Measurements from ENCODE around the gene FXYD6. TPM values are rescaled to one million over a fixed set of nuclear protein-coding genes. Genes with fewer than 3 reads are reported as not detected.
"Not testable (repeated sequence)": the region's sequence is repeated elsewhere in the genome, so short reads cannot be mapped to it uniquely, and the experiment has no call there.

Gene FXYD6
- total RNA-seq, 1 experiment from 2014 or later, result not detected

DNA sequence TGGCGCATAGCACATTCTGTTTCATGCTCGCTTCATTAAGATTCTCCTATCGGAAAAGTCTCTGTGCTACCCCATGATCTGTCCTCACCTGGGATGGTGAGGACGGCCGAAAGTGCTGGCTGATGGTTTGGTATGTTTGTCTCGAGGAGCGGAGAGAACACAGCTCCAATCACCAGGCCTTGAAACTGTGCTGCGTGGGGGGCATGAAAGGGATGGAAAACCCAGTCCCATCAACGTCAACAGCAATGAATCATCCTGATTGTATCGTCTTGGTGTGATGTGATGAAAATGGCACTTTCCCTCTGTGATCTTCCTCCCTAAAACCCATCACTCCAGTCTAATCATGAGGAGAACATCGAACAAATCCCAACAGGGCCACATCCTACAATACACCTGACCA, 8.4 kb downstream of the FXYD6 start:
- Histone ChIP-seq H3K27me3 (no peaks in the 10 kb centered on the region), H3K36me3 (no peaks in the 10 kb centered on the region), H3K9me3 (no peaks in the 10 kb centered on the region), H3K4me3 (no peak overlapping the region)
- no peak for DNase-seq

DNA sequence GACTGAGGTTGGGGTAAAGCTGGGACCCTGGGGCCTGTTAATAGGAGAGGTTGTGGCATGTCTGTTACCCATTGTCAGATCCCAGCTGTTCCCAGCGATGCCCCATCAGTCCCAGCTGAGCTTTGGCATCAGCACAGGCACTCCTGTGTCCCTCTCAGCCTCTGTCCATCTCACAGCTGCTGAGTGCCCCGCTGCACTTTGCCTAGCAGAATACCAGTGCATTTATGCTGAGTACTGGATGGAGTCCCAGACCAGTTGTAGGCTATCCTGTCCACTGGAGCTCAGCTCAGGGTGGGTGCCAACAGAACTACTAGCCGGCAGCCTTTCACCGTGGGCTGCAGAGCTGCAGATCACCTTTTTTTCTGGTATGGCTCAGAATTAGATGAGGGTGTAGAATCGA, 9.9 kb downstream of the FXYD6 start:
- Histone ChIP-seq H3K4me3 (no peak overlapping the region), H3K36me3 (no peaks in the 10 kb centered on the region), H3K27me3 (no peaks in the 10 kb centered on the region), H3K9me3 (no peaks in the 10 kb centered on the region)
- DNase-seq, result no peak

DNA sequence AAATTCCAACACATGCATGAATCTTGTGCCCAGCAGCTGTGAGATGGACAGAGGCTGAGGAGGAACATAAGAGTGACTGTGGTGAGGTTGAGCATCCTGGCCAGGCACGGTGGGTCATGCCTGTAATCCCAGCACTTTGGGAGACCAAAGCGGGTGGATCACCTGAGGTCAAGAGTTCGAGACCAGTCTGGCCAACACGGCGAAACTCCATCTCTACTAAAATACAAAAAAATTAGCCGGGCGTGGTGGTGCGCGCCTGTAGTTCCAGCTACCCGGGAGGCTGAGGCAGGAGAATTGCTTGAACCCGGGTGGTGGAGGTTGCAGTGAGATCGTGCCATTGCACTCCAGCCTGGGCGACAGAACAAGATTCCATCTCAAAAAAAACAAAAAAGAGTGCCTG, 10.9 kb downstream of the FXYD6 start:
- H3K36me3 ChIP-seq, DNase-seq, H3K4me3 ChIP-seq, H3K9me3 ChIP-seq, H3K27me3 ChIP-seq: not testable (repeated sequence)

DNA sequence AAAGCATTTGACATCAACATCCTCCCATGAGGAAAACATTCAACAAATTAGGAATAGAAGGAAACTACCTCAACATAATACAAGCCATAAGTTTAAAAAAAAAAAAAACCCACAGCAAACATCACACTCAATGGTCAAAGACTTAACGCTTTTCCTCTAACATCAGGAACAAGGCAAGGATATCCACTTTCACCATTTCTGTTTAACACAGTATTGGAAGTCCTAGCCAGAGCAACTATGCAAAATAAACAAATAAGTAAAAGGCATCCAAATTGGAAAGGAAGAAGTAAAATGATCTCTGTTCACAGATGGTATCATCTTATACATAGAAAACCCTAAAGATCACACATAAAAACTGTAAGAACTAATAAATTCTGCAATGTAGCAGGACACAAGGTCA, 13.1 kb downstream of the FXYD6 start:
- H3K36me3 ChIP-seq, result no peaks in the 10 kb centered on the region
- no peaks in the 10 kb centered on the region for H3K27me3 ChIP-seq
- no peak overlapping the region for H3K4me3 ChIP-seq
- H3K9me3 ChIP-seq, result no peaks in the 10 kb centered on the region
- DNase-seq, result no peak

DNA sequence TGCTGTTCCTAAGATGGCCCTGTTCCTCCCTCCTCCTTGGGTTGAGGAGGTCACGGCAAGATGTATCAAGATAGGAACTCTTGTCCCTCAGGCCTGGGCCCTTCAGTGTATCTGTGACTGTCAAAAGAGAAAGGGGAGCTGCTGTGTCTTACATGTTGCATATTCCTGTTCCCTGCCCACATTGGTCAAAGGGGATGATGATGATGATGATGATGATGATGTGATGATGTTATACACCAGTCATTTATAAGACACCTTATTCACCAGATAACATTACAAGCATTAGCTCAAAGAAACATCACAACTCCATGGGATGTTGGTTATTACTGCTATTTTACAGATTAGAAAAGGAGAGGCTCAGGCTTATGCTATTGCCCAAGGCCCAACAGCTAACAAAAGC, 13.7 kb downstream of the FXYD6 start:
- H3K9me3 ChIP-seq, result no peaks in the 10 kb centered on the region
- no peak for DNase-seq
- H3K27me3 ChIP-seq, result no peaks in the 10 kb centered on the region
- no peak overlapping the region for H3K4me3 ChIP-seq
- H3K36me3 ChIP-seq, result no peaks in the 10 kb centered on the region

DNA sequence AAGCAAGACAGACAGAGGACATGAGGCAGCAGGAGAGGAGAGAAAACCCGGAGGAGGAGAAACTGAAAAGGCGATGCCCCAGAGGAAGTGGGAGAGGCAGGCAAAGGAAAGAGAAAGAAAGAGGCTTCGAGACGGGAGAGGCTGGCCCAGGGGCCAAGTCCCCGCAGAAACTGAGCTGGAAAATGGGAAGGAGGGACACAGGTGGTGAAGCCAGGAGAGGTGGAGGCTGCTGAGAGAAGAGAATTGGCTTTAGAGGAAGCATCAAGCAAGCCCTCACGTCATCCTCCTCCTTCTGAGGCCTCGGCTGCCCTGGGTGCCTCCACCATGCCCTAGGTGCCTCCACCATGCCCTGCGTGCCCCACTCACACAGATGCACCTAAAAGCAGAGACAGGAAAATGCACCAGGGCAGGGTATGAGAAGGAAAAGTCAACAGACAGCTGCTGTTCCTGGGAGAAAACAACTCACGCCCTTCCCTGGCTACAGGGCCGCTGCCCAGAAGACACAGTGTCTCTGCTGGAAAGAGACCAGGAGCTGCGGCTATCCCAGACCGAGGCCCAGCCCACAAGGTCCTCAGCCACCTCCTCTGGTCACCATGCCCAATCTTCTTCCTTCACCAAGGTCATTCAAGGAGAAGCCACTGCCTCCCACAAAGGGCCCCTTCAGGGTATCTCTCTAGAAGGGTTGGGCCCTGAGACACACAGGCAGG, 14.3 kb downstream of the FXYD6 start:
- H3K4me3 ChIP-seq, result no peak overlapping the region
- DNase-seq, result no peak
- no peaks in the 10 kb centered on the region for H3K9me3 ChIP-seq
- H3K36me3 ChIP-seq, result no peaks in the 10 kb centered on the region
- H3K27me3 ChIP-seq, result no peaks in the 10 kb centered on the region

DNA sequence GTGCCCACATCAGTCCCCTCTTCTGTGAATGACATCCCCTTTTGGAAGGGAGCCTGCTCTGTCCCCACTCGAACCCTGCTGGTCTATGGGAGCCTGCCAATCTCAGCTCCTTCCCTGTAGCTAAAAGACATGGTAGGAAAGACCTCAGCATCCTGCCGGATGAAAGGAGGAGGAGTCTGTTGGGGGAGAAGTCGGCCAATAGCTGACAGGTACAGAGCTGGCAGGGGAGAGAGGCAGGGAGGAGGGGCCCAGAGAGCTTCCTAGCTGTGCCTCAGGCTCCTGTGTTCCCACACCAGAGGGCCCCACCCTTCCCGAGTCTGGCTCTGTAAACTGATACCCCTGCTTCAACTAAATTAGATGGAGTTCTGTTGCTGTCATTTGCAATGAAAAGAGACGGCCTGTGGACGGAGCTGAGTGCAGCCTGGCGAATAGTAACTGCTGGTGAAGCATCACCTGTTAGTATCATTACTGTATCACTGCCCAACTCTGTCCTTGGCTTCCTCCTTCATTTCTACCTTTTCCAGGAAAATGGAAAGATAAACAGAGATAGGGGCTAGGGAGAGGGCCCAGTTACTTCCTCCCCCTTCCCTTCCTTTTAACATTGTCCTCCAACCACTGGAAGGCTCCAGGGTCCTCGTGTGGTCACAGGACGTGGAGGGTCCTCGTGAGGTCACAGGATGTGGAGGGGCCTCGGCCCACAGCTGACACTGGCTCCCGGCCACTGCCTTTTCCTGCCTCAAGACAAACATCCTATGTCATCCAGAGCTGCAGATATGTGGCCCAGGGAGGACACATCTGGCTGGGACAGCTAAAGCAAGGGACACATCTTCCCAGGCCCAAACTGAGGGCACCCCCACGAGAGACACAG, 15.1 kb downstream of the FXYD6 start:
- DNase-seq, result no peak
- H3K36me3 ChIP-seq, result no peaks in the 10 kb centered on the region
- H3K9me3 ChIP-seq, result no peaks in the 10 kb centered on the region
- H3K27me3 ChIP-seq, result no peaks in the 10 kb centered on the region
- H3K4me3 ChIP-seq, result no peak overlapping the region

DNA sequence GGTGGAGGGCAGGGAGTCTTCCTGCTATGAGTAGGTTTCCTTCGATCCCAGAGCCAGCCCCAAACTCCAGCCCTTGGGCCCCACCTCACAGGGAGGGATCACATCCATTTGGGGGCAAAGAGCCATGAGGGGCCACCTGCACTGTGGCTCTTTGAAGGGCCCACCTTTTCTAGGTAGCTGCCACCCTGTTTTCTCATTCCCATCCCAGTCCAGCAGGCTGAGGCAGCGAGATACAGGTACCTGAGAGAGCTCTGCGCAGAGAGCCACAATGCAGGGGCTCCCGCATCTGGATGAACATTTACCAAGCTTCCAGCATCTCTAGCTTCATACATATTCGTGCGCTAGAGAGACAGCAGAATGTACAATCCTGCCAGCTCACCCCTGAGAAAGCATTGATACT, 16.3 kb downstream of the FXYD6 start:
- Histone ChIP-seq H3K36me3 (no peaks in the 10 kb centered on the region), H3K9me3 (no peaks in the 10 kb centered on the region), H3K4me3 (no peak overlapping the region), H3K27me3 (no peaks in the 10 kb centered on the region)
- no peak for DNase-seq

DNA sequence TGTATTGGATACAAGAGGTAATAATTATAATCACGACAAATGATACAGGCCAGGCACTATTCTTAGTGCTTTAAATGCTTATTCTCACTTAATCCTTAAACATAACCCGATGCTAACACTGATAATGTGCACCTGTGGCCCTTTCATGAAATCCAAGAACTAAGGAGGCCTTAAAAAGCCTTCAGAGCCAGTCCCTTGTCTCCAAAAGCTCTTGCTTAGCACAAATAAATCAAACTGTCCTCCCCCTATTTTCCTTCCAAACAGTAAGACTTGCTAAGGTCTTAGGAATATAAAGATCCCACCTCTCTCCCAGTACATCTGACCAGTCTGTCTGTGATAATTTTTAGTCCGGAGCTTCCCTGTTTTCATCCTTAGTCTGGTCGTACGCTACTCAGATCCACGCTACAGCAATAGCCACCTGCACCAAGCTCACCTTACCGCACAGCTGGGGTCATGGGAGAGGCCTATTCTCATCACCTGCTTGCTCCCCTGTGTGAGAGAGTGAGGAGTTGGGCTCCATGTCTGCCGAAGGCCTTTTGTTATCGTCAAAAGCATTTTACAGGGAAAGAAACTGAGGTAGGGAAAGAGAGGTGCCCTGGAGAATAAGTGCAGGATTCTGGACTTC, 16.9 kb downstream of the FXYD6 start:
- Histone ChIP-seq H3K36me3 (no peaks in the 10 kb centered on the region), H3K9me3 (no peaks in the 10 kb centered on the region), H3K27me3 (no peaks in the 10 kb centered on the region), H3K4me3 (no peak overlapping the region)
- no peak for DNase-seq

DNA sequence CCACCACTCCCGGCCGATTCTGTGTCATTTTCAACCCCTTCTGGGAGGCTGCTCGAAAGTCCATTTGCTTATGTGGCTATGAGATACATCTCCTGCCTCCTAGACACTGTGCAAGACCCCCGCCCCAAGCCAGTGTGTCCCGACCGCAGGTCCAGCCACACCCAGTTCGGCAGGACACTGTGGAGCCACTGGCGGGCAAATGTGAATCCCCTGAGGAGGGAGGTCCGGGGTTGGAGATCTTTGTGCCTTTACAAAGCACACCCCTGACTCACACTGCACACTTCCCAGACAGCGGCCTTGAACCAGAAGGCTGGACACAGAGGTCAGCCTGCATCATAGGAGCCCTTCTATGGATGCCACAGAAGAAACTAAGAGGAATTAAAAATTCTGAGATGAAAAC, 17.4 kb downstream of the FXYD6 start:
- Histone ChIP-seq H3K36me3 (no peaks in the 10 kb centered on the region), H3K4me3 (no peak overlapping the region), H3K9me3 (no peaks in the 10 kb centered on the region), H3K27me3 (no peaks in the 10 kb centered on the region)
- DNase-seq, result no peak

DNA sequence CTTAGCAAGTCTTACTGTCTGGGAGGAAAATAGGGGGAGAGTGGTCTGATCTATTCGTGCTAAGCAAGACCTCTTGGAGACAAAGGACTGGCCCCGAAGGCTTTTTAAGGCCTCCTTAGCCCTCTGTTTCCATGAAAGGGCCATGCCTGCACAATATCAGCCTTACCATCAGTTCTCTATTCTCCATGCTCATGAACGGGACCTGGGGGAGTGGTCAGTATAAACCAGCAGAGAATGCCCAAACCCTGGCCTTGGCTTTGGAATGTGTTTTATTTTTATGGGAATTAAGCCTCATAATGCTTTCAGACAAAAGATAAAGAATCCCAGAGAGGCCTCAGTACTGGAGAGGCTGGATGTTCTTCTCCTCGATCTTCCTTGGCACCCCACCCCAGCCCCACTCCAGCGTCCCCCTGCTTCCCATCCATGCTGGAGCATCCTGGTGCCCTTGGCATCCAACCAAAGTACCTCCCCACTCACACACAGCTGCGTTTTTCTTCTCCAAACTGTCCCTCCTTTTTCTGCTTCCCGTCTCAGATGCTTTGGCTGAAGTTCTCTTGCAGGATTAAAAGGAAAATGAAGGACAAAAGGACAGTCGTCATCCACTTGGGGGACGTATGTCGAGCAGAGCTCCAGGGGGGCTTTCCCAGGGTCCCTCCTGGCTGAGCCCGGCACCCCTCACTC, 18.6 kb downstream of the FXYD6 start:
- Histone ChIP-seq H3K9me3 (no peaks in the 10 kb centered on the region), H3K36me3 (no peaks in the 10 kb centered on the region), H3K4me3 (no peak overlapping the region), H3K27me3 (no peaks in the 10 kb centered on the region)
- no peak for DNase-seq

DNA sequence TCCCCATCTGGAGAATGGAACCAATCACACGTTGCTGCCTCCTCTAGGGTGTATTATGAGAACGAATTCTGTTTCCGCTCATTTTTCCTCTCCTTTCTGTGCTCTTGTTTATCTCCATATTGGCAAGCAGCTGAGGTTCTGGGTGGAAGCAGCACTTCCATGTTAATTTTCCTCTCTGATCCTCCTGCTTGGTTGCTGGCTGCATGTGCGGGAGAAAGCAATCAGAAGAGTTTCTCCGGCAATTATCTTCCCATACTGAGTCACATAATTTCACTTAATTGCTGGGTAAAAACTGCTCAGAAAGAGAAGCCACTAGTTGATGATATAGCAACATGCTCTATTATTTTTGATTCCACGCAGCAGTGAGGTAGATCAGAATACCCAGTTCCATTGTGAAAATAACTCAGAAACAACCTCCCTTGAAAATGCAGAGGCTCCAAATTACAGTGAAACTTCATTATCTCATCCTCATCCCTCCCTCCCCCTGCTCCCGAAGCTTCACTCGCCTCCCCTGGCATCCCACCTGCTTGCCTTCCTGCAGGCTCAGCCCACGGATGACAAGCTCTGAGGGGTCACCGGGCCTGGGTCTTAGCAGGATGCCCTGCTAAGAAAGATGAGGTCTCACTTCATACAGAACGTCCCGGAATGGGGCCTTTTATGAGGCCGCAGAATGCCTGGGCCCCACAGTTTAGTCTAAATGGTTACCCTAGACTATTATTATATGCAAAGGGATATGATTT, 20.4 kb downstream of the FXYD6 start:
- Histone ChIP-seq H3K36me3 (no peaks in the 10 kb centered on the region), H3K4me3 (no peak overlapping the region), H3K27me3 (no peaks in the 10 kb centered on the region), H3K9me3 (peaks cover 3% of the 10 kb centered on the region; the same call in 1 of the 2 replicates)
- no peak for DNase-seq

DNA sequence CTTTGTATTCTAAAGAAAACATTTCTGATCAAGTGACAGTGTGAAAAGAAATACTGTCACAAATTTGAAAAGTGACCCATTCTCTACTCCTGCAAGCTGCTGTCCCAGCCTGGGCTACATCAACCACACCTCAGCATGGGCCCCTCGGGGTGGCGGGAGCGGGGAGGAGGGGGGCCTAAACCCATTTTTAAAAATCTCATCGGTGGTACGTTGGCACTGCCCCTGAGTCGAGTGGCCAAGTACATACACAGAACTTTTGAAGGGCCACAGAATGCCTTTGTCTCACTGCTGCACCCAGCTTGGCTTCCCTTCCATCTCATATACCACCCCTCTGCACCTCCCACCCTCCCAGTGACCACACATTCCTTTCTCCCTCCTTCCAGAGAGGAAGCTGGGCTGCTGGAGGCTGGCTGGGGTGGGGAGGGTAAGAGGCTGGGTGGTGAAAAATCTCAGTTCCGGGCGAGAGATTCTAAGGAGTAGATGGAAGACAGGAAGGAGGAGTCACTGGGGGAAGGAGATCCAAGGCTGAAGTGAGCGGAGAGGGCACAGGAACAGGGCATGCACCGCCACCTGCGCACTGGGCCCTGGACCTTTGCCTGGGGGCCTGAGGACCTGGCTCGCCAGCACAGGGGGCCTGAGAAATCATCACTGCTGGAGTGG, 21.1 kb downstream of the FXYD6 start:
- H3K4me3 ChIP-seq, result no peak overlapping the region
- no peaks in the 10 kb centered on the region for H3K27me3 ChIP-seq
- H3K36me3 ChIP-seq, result no peaks in the 10 kb centered on the region
- H3K9me3 ChIP-seq, result peaks cover 3% of the 10 kb centered on the region; the same call in 1 of the 2 replicates
- DNase-seq, result no peak

DNA sequence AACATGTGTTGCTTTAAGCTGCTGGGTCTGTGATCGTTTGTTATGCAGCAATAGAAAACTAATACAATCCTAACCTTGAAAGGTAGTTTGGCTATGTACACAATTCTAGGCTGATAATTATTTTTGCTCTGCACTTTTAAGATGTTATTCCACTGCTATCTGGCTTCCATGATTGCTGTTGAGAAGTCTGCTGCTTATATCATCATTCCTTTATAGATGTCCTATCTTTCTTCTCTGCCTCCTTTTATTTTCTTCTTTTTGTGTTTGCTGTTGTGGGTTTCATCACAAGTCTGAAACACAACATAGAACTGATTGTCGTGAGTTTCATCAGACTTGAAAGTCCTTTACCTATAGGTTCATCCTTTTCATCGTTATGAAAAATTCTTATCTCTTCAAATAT, 24.1 kb downstream of the FXYD6 start:
- DNase-seq, result no peak
- Histone ChIP-seq H3K9me3 (peaks cover 3% of the 10 kb centered on the region; the same call in 1 of the 2 replicates), H3K4me3 (no peak overlapping the region), H3K36me3 (no peaks in the 10 kb centered on the region), H3K27me3 (no peaks in the 10 kb centered on the region)

DNA sequence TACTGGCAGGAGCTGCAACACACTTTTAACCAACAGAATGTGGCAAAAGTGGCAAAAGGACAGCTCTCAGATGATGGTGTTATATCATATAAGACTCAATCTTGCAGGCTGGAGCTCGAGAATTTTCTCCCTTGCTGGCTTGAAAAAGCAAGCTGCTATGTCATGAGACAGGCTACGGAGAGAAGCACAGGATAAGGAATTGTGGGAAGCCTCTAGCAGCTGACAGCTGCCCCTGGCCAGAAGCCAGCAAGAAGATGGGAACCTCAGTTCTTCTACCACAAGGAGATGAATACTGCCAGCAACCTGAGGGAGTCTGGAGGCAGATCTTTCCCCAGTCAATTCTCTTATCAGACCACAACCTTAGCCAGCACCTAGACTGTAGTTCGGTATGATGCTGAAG, 24.6 kb downstream of the FXYD6 start:
- H3K4me3 ChIP-seq, result no peak overlapping the region
- no peaks in the 10 kb centered on the region for H3K27me3 ChIP-seq
- DNase-seq, result no peak
- no peaks in the 10 kb centered on the region for H3K36me3 ChIP-seq
- H3K9me3 ChIP-seq, result peaks cover 3% of the 10 kb centered on the region; the same call in 1 of the 2 replicates

DNA sequence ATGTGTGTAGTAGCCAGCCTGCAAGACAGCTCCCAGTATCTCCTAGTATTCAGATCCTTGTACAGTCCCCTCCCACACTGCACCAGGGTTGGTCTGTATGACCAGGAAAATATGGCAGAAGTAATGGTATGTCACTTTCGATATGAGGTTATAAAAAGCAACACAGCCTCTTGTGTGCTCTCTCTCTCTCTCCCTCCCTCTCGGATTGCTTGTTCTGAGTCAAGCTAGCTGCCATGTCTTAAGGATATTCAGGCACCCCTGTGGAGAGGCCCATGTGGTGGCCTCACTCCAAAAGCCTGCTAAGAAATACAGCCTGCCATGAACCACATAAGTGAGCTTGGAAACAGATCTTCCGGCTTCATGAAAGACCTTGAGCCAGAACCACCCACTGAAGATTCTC, 25.4 kb downstream of the FXYD6 start:
- H3K27me3 ChIP-seq, result no peaks in the 10 kb centered on the region
- H3K9me3 ChIP-seq, result peaks cover 3% of the 10 kb centered on the region; the same call in 1 of the 2 replicates
- H3K36me3 ChIP-seq, result no peaks in the 10 kb centered on the region
- peak; percentile 48 for DNase-seq
- H3K4me3 ChIP-seq, result no peak overlapping the region

Measured in MG63 (cell line).